ENCODE data around the gene SCRN1.

GRCh38 chr7:29922921-29923700 lies 66.5 kb downstream of the SCRN1 start:
- no peak for TF ChIP-seq TAF1 (IDR thresholded peaks at IDR 0.05; ENCODE audit: borderline replicate concordance, insufficient read depth, low read length)
- no peak for TF ChIP-seq POLR2AphosphoS5 (IDR thresholded peaks at IDR 0.05; ENCODE audit: low read depth, low read length)
- TF ChIP-seq REST (IDR thresholded peaks at IDR 0.05; ENCODE audit: insufficient read depth in 1 of 2, low read depth in 2 of 2, low read length in 2 of 2) = no peak
